ENCODE data around the gene RP2.

DNA sequence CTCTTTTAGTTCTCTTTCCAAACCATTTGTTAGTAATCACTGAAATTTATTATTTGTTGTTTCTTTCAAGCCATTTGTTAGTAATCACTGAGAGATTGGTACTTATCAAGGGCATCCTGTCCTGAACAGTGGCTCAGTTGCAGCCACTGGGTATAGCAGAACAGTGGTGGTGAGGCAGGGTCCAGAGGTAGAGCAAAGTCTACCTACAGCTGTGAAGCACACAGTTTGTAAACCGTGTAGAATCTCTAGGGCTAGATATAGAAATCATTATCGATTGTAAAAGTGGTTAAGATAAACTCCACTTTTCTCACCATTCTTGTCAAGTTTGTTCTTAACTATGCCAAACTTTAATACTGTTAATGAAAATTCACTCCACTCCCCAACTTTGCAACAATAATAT lies 79.4 kb downstream of the RP2 start:
- TF ChIP-seq, protein P1, sequence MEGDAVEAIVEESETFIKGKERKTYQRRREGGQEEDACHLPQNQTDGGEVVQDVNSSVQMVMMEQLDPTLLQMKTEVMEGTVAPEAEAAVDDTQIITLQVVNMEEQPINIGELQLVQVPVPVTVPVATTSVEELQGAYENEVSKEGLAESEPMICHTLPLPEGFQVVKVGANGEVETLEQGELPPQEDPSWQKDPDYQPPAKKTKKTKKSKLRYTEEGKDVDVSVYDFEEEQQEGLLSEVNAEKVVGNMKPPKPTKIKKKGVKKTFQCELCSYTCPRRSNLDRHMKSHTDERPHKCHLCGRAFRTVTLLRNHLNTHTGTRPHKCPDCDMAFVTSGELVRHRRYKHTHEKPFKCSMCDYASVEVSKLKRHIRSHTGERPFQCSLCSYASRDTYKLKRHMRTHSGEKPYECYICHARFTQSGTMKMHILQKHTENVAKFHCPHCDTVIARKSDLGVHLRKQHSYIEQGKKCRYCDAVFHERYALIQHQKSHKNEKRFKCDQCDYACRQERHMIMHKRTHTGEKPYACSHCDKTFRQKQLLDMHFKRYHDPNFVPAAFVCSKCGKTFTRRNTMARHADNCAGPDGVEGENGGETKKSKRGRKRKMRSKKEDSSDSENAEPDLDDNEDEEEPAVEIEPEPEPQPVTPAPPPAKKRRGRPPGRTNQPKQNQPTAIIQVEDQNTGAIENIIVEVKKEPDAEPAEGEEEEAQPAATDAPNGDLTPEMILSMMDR (conservative IDR thresholded peaks at IDR 0.05 in 1 of 2, IDR thresholded peaks at IDR 0.05 in 1 of 2; ENCODE audit: low read depth in 1 of 2, low read length in 2 of 2), result no peak
- TF ChIP-seq EZH2 (IDR thresholded peaks at IDR 0.05; ENCODE audit: low read length, missing control alignments), result no peak
